Fibroblast of the aortic adventitia (primary cell): Measurements from ENCODE around the gene NCKAP5. TPM values are rescaled to one million over a fixed set of nuclear protein-coding genes. Genes with fewer than 3 reads are reported as not detected.

Experiments
- DNase-seq: peaks from one replicate; pipeline ENCODE4 v3.0.0-alpha.2; 2010; ENCODE audit warnings: low read depth
- H3K4me3 ChIP-seq: 2 replicates; pipeline ENCODE4 v1.5.1; 2011; ENCODE audit warnings: low read depth, mild to moderate bottlenecking, control low read depth, low read length, moderate library complexity
- CTCF ChIP-seq: IDR thresholded peaks from 2 replicates; pipeline ENCODE4 v1.5.1; 2011; ENCODE audit warnings: mild to moderate bottlenecking, low read length, control low read depth, inconsistent platforms; ENCODE audit not compliant: insufficient read depth
- total RNA-seq: library from RNA; depleted of rRNA; stranded (reverse); fragments of >200 nt; gene quantifications from 2 replicates; pipeline ENCODE4 v1.2.3, GENCODE V29; 2012; ENCODE audit warnings: low replicate concordance

Gene NCKAP5
- total RNA-seq, 1 donor = 4.4 TPM

GRCh38 chr2:133431289-133431688 is 137.0 kb downstream of the NCKAP5 start:
- no peak overlapping the region for H3K4me3 ChIP-seq
- no peak for TF ChIP-seq CTCF
- no peak for DNase-seq

DNA sequence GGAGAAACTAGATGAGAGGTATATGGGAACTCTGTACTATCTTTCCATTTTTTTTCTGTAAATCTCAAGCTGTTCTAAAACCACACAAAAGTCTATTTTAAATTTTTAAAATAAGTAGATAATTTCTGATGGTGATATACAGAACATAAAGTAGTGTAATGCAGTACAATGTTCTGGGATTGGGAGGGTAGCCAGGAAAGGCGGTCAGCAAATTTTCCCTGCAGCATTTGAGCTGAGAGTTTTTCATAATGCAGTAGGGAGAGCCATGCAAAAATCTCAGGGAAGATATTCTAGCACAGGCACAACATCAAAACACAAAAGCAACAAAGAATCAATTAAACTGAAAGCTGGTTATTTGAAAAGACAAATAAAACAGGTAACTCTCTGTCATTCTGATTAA is 141.5 kb downstream of the NCKAP5 start:
- no peak overlapping the region for H3K4me3 ChIP-seq
- TF ChIP-seq CTCF = no peak
- DNase-seq = no peak

DNA sequence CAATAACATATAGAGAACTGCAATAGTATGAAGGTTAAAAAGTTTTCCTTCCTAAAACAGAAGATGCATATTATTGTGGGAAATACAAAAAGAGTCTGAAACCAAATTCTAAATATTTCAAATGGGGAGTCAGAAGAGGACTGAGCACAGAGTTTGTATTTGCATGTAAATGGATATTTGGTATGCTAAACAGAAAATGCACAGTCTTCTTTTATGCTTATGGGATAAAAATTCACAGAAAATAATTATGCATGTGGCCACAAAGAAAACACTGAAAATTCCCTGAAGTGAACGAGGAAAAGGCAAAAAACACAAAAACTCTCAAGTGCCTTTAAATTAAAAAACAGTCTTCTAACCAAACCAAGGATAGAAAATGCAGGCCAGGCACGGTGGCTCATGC is 142.7 kb downstream of the NCKAP5 start:
- H3K4me3 ChIP-seq = no peak overlapping the region
- no peak for DNase-seq
- no peak for TF ChIP-seq CTCF

DNA sequence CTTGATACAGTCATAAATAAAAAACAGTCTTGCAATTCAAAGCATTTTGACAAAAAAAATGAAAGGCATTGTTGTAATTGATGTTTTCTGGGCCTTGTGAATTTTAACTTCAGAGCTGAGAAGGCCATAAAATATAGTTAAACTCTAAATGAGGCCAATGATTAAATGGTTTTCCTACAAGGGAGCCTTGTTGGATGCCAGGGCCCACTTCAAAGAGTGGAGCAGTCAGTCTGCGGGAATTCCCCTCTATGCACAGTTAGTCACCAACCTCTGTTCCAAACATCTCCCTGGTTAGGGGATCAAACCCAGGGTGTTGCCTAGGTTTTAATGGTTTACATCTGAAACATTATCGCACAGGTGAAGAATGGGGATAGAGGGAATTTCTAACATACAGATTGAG is 143.4 kb downstream of the NCKAP5 start:
- no peak overlapping the region for H3K4me3 ChIP-seq
- TF ChIP-seq CTCF = no peak
- DNase-seq = peak; percentile 51

DNA sequence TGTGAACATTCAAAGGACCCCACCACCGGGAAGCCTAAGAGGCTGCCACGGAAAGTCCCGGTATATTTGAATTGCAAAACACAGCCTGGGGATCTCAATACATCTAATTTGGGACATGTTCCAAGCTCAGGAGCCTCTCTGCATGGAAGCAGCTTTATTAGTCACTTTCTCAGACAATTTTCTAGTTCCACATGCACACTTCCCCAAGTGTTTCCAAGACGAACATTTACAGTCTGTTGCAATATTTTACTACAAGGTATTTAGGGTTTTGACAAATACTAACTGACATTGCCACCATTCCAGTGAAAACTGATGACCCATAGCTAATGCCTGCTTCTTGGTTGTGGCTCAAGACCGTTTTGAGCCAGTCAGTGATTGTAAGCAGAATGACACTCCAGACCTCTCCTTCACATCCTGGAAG is 145.3 kb downstream of the NCKAP5 start:
- TF ChIP-seq CTCF = no peak
- peak; percentile 53 for DNase-seq
- no peak overlapping the region for H3K4me3 ChIP-seq

DNA sequence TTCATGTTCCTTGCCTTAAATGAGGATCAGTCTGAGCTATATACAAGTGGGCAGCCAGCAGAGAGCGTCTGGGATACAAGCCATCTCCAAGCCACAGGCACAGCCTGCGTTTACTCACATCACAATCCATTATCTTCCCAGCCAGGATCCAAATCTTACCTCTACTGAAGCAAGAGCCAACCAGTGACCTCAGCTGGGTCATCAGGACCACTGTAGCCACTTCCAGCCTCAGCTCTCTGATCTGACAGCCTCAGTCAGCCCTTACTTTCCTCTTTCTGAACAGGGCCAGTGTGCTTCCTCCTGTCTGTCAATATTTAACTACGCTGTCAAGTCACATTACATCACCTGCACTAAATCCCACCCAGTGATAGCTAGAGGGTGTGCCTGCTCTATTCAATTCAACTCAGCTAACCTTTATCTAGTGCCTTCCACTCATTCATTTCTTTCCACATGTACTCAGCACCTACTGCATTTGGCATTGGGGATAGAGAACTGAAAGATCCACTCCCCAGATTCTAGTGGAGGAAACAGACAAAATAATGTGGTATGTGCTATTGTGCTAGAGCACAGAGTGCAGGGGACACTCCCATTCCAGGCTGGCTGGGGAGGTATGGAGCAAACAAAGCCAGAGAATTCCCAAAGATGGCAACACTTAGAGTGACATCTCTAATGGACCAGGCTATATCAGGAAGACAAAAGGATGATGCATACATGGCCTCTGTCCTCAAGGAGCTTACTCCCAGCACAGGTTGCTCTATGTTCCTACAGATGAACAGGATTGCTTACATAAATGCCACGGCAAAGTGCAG is 146.5 kb downstream of the NCKAP5 start:
- DNase-seq = peak; percentile 79

More for the DNA sequence above, 146.5 kb downstream of the NCKAP5 start:
- TF ChIP-seq CTCF = peak; percentile 15
- no peak overlapping the region for H3K4me3 ChIP-seq
